GM12878 (cell line): ENCODE data around the gene PTPRN2. TPM values are rescaled to one million over a fixed set of nuclear protein-coding genes. Genes with fewer than 3 reads are reported as not detected.

Source experiments
- ATAC-seq: fragments of 200-7000 bp; cut with Tn5 transposase; 3 replicates; pipeline ENCODE4 v1.9.1; 2020; ENCODE audit warnings: mild to moderate bottlenecking, moderate library complexity
- BruUV-seq: library from RNA; stranded (reverse); fragments of 400-500 nt; replicated peaks from 2 replicates; lab custom pipeline; 2021; lab: Mats Ljungman, UMichigan
- CTCF ChIA-PET: fragments of 300-600 bp; sonication (Branson Sonifier 250); formaldehyde crosslinking; extraction: SDS; loops from one replicate; lab custom pipeline; 2021; ENCODE audit warnings: inconsistent platforms; lab: Yijun Ruan, JAX
- POLR2A ChIA-PET: fragments of 350-600 bp; formaldehyde crosslinking; extraction: SDS; loops from one replicate; lab custom pipeline; 2021; ENCODE audit warnings: inconsistent platforms; lab: Charles Lee
- RAD21 ChIA-PET: fragments of 300-600 bp; sonication (Branson Sonifier 250); formaldehyde crosslinking; loops from one replicate; lab custom pipeline; 2023; ENCODE audit warnings: antibody characterized with exemption; ENCODE audit not compliant: unreplicated experiment; lab: Charles Lee
- SMC1A ChIA-PET: fragments of 300-600 bp; sonication (Branson Sonifier 250); formaldehyde crosslinking; loops from one replicate; lab custom pipeline; 2023; ENCODE audit not compliant: unreplicated experiment, uncharacterized antibody; lab: Charles Lee
- DNase-seq: peaks from one replicate; pipeline ENCODE4 v3.0.0-alpha.2; 2011; ENCODE audit warnings: low read depth, low spot score
- FAIRE-seq: peaks from 3 replicates; lab custom pipeline; 2011; peaks lifted over from hg19 to GRCh38; lab: Jason Lieb, UNC
- H2AFZ ChIP-seq: 2 replicates; pipeline ENCODE4 v1.6.0; 2011; ENCODE audit warnings: low read depth, low read length, control low read depth; ENCODE audit not compliant: control insufficient read depth
- H3K27ac ChIP-seq: 2 replicates; pipeline ENCODE4 v1.5.1; 2011; ENCODE audit warnings: control low read depth; ENCODE audit not compliant: control insufficient read depth, insufficient read depth
- H3K27me3 ChIP-seq, 2 experiments: replicated peaks in 1 of 2; 2 replicates each; pipeline versions ENCODE4 v1.6.0 to v1.6.1; 2011; ENCODE audit warnings: low read length in 1 of 2; ENCODE audit not compliant: control insufficient read depth in 2 of 2, insufficient read depth in 2 of 2
- H3K36me3 ChIP-seq, 2 experiments: 2 replicates each; pipeline ENCODE4 v1.5.1; 2011; ENCODE audit warnings: low read length in 1 of 2; ENCODE audit not compliant: control insufficient read depth in 2 of 2, insufficient read depth in 2 of 2
- H3K4me1 ChIP-seq: 2 replicates; pipeline ENCODE4 v1.6.1; 2011; ENCODE audit warnings: mild to moderate bottlenecking, low read length, moderate library complexity, mixed read lengths; ENCODE audit not compliant: control insufficient read depth, insufficient read depth
- H3K4me2 ChIP-seq: 2 replicates; pipeline ENCODE4 v1.6.0; 2011; ENCODE audit warnings: control low read depth; ENCODE audit not compliant: control insufficient read depth, insufficient read depth
- H3K4me3 ChIP-seq: fragments of 200-600 bp; sonication (generic); 2 replicates; pipeline ENCODE4 v1.5.1; 2016
- H3K79me2 ChIP-seq: 2 replicates; pipeline ENCODE4 v1.6.0; 2011; ENCODE audit warnings: low read length; ENCODE audit not compliant: control insufficient read depth, insufficient read depth
- H3K9ac ChIP-seq: 2 replicates; pipeline ENCODE4 v1.8.0; 2011; ENCODE audit warnings: low read length, control low read depth, mixed read lengths; ENCODE audit not compliant: control insufficient read depth, insufficient read depth
- H3K9me3 ChIP-seq: replicated peaks from 3 replicates; pipeline ENCODE4 v1.5.1; 2011; ENCODE audit warnings: mild to moderate bottlenecking, low read length; ENCODE audit not compliant: control insufficient read depth, insufficient read depth
- H4K20me1 ChIP-seq: 2 replicates; pipeline ENCODE4 v1.6.0; 2011; ENCODE audit not compliant: control insufficient read depth, insufficient read depth
- DPF2 ChIP-seq: fragments of 450-650 bp; IDR thresholded peaks from 2 replicates; pipeline ENCODE4 v1.6.1; 2017; ENCODE audit warnings: mild to moderate bottlenecking
- FOS ChIP-seq: IDR thresholded peaks from 3 replicates; pipeline ENCODE4 v1.6.1; 2011; ENCODE audit warnings: borderline replicate concordance; ENCODE audit not compliant: insufficient read length; ENCODE audit errors: extremely low read depth
- GABPA ChIP-seq: IDR thresholded peaks from 2 replicates; pipeline ENCODE4 v1.6.1; 2014; ENCODE audit warnings: antibody characterized with exemption, low read depth, mild to moderate bottlenecking, inconsistent platforms
- HDAC2 ChIP-seq: fragments of 200-600 bp; sonication (generic); IDR thresholded peaks from 2 replicates; pipeline ENCODE4 v1.6.1; 2017
- NR2C1 ChIP-seq: fragments of 450-650 bp; IDR thresholded peaks from 2 replicates; pipeline ENCODE4 v1.6.1; 2017; ENCODE audit warnings: antibody characterized with exemption, mild to moderate bottlenecking, moderate library complexity
- POU2F2 ChIP-seq: IDR thresholded peaks from 3 replicates; pipeline ENCODE4 v1.6.1; 2011; ENCODE audit warnings: low read depth, mild to moderate bottlenecking, low read length, borderline replicate concordance
- RAD21 ChIP-seq: IDR thresholded peaks from 2 replicates; pipeline ENCODE4 v1.6.1; 2011; ENCODE audit warnings: mild to moderate bottlenecking, low read depth, low read length, moderate library complexity; ENCODE audit not compliant: insufficient read depth
- SIX5 ChIP-seq: IDR thresholded peaks from 2 replicates; pipeline ENCODE4 v1.6.1; 2011; ENCODE audit warnings: mild to moderate bottlenecking, low read depth, low read length, moderate library complexity; ENCODE audit not compliant: severe bottlenecking
- SPI1 ChIP-seq: IDR thresholded peaks from 2 replicates; pipeline ENCODE4 v1.6.1; 2011; ENCODE audit warnings: low read depth, mild to moderate bottlenecking, low read length, moderate library complexity, borderline replicate concordance; ENCODE audit not compliant: insufficient read depth
- SREBF2 ChIP-seq: IDR thresholded peaks from 2 replicates; pipeline ENCODE4 v1.6.1; 2012; ENCODE audit warnings: mild to moderate bottlenecking, low read length
- SUZ12 ChIP-seq: fragments of 200-600 bp; sonication (generic); IDR thresholded peaks from one replicate; pipeline ENCODE4 v1.6.1; 2018; ENCODE audit warnings: antibody characterized with exemption, mild to moderate bottlenecking; ENCODE audit not compliant: unreplicated experiment
- WRNIP1 ChIP-seq: IDR thresholded peaks from 2 replicates; pipeline ENCODE4 v1.6.1; 2011; ENCODE audit warnings: low read depth, low read length, improper control_type of control experiment, borderline replicate concordance
- YBX1 ChIP-seq: fragments of 450-650 bp; IDR thresholded peaks from 2 replicates; pipeline ENCODE4 v1.6.1; 2016; ENCODE audit warnings: antibody characterized with exemption
- ZZZ3 ChIP-seq: IDR thresholded peaks from 2 replicates; pipeline ENCODE4 v1.6.1; 2011; ENCODE audit warnings: low read depth; ENCODE audit not compliant: control insufficient read depth, insufficient read length
- WGBS: methylation state at CpG from one replicate; pipeline ENCODE4 v1.1.6; 2016; ENCODE audit warnings: low lambda C conversion rate; ENCODE audit not compliant: insufficient replicate concordance, insufficient coverage; ENCODE audit errors: missing lambda C conversion rate; 5-methylcytosine and 5-hydroxymethylcytosine counted together
- in situ Hi-C: fragments of 300-500 bp; cut with MboI; formaldehyde crosslinking; loops from 9 replicates; pipeline ENCODE4 v1.14.3; 2018; ENCODE audit warnings: mixed read lengths
- intact Hi-C: fragments of 100-400 bp; cut with micrococcal nuclease; formaldehyde crosslinking; loops from one replicate; pipeline ENCODE4 v1.14.2; 2022; ENCODE audit not compliant: unreplicated experiment
- polyA plus RNA-seq, 11 experiments: library from polyadenylated mRNA; depleted of rRNA in 4 of 11; unstranded in 6 of 11; stranded (reverse) in 5 of 11; fragments of >200 nt; fragmentation: Nextera tagmentation in 4 of 11; fragmentation: Illumina TruSeq in 1 of 11; extraction: Ambion mirVana in 4 of 11; extraction: Trizol in 1 of 11; gene quantifications; 1 replicate in 1 of 11; 2 replicates in 10 of 11; pipeline versions ENCODE4 v1.2.1 to v1.2.3, GENCODE V29; 2011 to 2016; ENCODE audit warnings: inconsistent platforms in 2 of 11, missing spikeins in 2 of 11, low read depth in 1 of 11
- total RNA-seq, 4 experiments: library from RNA; depleted of rRNA in 3 of 4; stranded (reverse); fragments of >200 nt in 3 of 4; fragmentation: Illumina TruSeq in 1 of 4; extraction: Trizol in 1 of 4; gene quantifications; 2 replicates each; pipeline versions ENCODE4 v1.2.1 to v1.2.3, GENCODE V29; 2013 to 2021
- TF ChIP-seq, protein P1 (sequence below): fragments of 450-650 bp; IDR thresholded peaks from 2 replicates; pipeline ENCODE4 v1.6.1; 2016; ENCODE audit warnings: mild to moderate bottlenecking
- TF ChIP-seq, protein P2 (sequence below): IDR thresholded peaks from 2 replicates; pipeline ENCODE4 v1.6.1; 2012; ENCODE audit warnings: mild to moderate bottlenecking, low read depth, low read length
- TF ChIP-seq, protein P3 (sequence below): IDR thresholded peaks from 2 replicates; pipeline ENCODE4 v1.6.1; 2012; ENCODE audit warnings: low read length, inconsistent platforms
- TF ChIP-seq, protein P4 (sequence below): fragments of 450-650 bp; IDR thresholded peaks from 2 replicates; pipeline ENCODE4 v1.6.1; 2014; ENCODE audit warnings: mild to moderate bottlenecking

PTPRN2 gene
- total and polyA plus RNA-seq, 10 of the 15 experiments (the other 5 are each of a cell fraction or from before 2014, with no cell fraction given) = 5.4 TPM; not detected in 9

DNA sequence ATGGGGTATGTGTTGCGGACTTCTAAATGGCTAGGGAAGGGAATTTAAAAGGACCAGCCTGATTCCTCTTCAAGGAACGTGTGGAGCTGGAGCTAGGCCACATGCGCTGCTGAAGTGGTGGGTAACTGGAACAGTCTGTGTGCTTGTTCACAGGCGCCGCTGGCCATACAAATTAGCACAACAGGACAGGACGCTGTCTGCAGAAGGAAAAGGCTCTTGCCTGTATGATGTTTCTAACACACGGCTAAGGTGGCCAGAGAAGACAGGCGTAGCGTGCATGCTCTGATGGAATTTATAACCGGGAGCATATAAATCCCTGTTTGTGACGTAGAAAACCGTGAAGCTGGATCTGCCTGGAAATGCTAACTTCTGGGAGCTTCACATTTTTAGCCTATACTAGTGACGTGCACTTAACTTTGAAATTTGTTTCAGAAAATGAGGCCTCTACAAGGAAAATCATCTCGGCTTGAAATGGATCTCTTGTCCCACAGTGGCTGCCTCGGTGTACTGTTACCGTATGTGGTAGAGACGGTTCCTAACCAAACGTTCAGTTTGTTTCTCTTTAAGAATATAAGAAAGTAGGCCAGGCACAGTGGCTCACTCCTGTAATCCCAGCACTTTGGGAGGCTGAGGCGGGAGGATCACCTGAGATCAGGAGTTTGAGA, 569.4 kb downstream of the PTPRN2 start:
- intact Hi-C loops (no loop called here), in situ Hi-C loops (no loop called here)
- H3K27me3 ChIP-seq = no peaks in the 10 kb centered on the region
- no peaks in the 10 kb centered on the region for H3K36me3 ChIP-seq
- ChIA-PET CTCF (no interaction called here), SMC1A (no interaction called here), POLR2A (no interaction called here), RAD21 (no interaction called here)
- TF ChIP-seq, protein P1, sequence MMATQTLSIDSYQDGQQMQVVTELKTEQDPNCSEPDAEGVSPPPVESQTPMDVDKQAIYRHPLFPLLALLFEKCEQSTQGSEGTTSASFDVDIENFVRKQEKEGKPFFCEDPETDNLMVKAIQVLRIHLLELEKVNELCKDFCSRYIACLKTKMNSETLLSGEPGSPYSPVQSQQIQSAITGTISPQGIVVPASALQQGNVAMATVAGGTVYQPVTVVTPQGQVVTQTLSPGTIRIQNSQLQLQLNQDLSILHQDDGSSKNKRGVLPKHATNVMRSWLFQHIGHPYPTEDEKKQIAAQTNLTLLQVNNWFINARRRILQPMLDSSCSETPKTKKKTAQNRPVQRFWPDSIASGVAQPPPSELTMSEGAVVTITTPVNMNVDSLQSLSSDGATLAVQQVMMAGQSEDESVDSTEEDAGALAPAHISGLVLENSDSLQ = no peak
- TF ChIP-seq, protein P2, sequence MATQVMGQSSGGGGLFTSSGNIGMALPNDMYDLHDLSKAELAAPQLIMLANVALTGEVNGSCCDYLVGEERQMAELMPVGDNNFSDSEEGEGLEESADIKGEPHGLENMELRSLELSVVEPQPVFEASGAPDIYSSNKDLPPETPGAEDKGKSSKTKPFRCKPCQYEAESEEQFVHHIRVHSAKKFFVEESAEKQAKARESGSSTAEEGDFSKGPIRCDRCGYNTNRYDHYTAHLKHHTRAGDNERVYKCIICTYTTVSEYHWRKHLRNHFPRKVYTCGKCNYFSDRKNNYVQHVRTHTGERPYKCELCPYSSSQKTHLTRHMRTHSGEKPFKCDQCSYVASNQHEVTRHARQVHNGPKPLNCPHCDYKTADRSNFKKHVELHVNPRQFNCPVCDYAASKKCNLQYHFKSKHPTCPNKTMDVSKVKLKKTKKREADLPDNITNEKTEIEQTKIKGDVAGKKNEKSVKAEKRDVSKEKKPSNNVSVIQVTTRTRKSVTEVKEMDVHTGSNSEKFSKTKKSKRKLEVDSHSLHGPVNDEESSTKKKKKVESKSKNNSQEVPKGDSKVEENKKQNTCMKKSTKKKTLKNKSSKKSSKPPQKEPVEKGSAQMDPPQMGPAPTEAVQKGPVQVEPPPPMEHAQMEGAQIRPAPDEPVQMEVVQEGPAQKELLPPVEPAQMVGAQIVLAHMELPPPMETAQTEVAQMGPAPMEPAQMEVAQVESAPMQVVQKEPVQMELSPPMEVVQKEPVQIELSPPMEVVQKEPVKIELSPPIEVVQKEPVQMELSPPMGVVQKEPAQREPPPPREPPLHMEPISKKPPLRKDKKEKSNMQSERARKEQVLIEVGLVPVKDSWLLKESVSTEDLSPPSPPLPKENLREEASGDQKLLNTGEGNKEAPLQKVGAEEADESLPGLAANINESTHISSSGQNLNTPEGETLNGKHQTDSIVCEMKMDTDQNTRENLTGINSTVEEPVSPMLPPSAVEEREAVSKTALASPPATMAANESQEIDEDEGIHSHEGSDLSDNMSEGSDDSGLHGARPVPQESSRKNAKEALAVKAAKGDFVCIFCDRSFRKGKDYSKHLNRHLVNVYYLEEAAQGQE = no peak
- no peak for TF ChIP-seq HDAC2
- TF ChIP-seq, protein P3, sequence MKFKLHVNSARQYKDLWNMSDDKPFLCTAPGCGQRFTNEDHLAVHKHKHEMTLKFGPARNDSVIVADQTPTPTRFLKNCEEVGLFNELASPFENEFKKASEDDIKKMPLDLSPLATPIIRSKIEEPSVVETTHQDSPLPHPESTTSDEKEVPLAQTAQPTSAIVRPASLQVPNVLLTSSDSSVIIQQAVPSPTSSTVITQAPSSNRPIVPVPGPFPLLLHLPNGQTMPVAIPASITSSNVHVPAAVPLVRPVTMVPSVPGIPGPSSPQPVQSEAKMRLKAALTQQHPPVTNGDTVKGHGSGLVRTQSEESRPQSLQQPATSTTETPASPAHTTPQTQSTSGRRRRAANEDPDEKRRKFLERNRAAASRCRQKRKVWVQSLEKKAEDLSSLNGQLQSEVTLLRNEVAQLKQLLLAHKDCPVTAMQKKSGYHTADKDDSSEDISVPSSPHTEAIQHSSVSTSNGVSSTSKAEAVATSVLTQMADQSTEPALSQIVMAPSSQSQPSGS = no peak
- TF ChIP-seq ZZZ3 = no peak
- no peak for TF ChIP-seq SPI1
- no peak for TF ChIP-seq WRNIP1
- TF ChIP-seq DPF2 = no peak
- no peak for TF ChIP-seq RAD21
- TF ChIP-seq, protein P4, sequence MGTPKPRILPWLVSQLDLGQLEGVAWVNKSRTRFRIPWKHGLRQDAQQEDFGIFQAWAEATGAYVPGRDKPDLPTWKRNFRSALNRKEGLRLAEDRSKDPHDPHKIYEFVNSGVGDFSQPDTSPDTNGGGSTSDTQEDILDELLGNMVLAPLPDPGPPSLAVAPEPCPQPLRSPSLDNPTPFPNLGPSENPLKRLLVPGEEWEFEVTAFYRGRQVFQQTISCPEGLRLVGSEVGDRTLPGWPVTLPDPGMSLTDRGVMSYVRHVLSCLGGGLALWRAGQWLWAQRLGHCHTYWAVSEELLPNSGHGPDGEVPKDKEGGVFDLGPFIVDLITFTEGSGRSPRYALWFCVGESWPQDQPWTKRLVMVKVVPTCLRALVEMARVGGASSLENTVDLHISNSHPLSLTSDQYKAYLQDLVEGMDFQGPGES = no peak
- no peak for TF ChIP-seq GABPA
- TF ChIP-seq SREBF2 = no peak
- TF ChIP-seq FOS = no peak
- no peak for TF ChIP-seq SUZ12
- no peak for TF ChIP-seq SIX5
- no peak for TF ChIP-seq YBX1
- TF ChIP-seq NR2C1 = no peak
- TF ChIP-seq POU2F2 = no peak
- no peak overlapping the region for H3K27ac ChIP-seq
- BruUV-seq = no TSS peak
- H3K4me1 ChIP-seq = no peaks in the 10 kb centered on the region
- H3K4me3 ChIP-seq = no peak overlapping the region
- no peaks in the 10 kb centered on the region; the same call in 2 of the 3 replicates for H3K9me3 ChIP-seq
- no peak for ATAC-seq
- no peak overlapping the region for H3K4me2 ChIP-seq
- no peak for DNase-seq
- no peaks in the 10 kb centered on the region for H3K79me2 ChIP-seq
- no peak overlapping the region for H3K9ac ChIP-seq
- FAIRE-seq = no peak
- WGBS = 45% methylated on average over 19 of the region's 19 CpGs
- H2AFZ ChIP-seq = no peak overlapping the region
- H4K20me1 ChIP-seq = no peaks in the 10 kb centered on the region
